ENCODE measurements around the gene LIPC.

DNA sequence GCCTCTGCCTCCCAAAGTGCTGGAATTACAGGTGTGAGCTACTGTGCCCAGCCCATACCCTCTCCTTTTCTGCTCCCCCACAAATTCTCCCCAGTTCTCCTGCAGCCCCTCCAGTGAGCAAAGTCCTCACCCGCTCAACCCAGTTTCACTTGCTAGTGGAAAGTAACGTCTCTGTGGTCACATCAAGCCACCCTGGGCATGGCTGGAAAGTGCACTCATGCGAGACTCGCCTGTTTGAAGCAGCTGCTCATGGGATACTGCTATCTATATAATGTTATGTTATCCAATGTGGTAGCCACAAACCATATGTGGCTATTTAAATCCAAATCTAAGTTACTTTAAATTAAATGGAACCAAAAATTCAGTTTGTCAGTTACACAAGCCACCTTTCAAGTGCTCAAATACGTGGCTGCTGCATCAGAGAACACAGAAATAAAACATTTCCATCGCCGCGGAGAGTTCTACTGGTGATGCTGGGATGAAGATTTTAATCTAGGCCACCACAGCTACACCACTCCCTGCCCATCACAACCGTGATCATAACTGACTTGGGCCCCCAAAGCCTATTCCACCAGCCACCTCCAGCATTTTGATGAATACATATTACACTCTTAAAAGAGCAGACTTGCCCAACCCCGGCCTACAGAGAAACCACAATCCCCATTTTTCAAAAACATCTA is 119.4 kb downstream of the LIPC start:
- TF ChIP-seq POLR2A (IDR thresholded peaks at IDR 0.05) (no peak), CTCF (IDR thresholded peaks at IDR 0.05) (no peak)
